Subcutaneous adipose tissue (tissue), 4 donors: ENCODE measurements around the gene DUSP28. TPM values are rescaled to one million over a fixed set of nuclear protein-coding genes. Genes with fewer than 3 reads are reported as not detected.

Experiments
- total RNA-seq, 4 donors: library from RNA; depleted of rRNA; stranded (reverse); fragments of >200 nt; gene quantifications; one replicate each; pipeline ENCODE4 v1.1.0, GENCODE V29; 2016
- TF ChIP-seq, protein P1 (sequence below): fragments of 450-650 bp; IDR thresholded peaks from one replicate; pipeline ENCODE4 v1.5.1; 2016; ENCODE audit warnings: low read depth, mild to moderate bottlenecking, control low read depth, antibody characterized with exemption, moderate library complexity

Gene DUSP28
- total RNA-seq, 4 donors from 2014 or later: 2.8 to 7.2 (median 4.8) TPM

DNA sequence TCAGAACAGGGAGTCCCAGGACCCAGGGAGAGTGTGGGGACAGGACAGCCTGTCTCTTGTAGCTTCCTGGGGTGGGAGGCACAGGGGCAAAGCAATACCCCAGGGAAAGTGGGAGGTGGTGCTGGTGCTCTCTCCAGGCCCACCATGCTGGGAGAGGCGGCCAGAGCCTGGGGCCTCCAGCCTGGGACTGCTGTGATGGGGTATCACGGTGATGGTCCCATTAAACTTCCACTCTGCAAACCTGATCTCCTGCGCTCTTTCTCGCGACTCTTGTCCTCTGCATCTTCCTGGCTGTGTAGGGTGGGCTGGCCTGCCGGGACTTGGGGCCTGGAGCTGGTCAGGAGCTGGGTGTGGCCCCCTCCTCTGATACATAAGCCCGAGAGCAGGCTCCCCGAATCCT is 18.3 kb downstream of the DUSP28 start:
- TF ChIP-seq, protein P1, sequence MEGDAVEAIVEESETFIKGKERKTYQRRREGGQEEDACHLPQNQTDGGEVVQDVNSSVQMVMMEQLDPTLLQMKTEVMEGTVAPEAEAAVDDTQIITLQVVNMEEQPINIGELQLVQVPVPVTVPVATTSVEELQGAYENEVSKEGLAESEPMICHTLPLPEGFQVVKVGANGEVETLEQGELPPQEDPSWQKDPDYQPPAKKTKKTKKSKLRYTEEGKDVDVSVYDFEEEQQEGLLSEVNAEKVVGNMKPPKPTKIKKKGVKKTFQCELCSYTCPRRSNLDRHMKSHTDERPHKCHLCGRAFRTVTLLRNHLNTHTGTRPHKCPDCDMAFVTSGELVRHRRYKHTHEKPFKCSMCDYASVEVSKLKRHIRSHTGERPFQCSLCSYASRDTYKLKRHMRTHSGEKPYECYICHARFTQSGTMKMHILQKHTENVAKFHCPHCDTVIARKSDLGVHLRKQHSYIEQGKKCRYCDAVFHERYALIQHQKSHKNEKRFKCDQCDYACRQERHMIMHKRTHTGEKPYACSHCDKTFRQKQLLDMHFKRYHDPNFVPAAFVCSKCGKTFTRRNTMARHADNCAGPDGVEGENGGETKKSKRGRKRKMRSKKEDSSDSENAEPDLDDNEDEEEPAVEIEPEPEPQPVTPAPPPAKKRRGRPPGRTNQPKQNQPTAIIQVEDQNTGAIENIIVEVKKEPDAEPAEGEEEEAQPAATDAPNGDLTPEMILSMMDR: no peak

DNA sequence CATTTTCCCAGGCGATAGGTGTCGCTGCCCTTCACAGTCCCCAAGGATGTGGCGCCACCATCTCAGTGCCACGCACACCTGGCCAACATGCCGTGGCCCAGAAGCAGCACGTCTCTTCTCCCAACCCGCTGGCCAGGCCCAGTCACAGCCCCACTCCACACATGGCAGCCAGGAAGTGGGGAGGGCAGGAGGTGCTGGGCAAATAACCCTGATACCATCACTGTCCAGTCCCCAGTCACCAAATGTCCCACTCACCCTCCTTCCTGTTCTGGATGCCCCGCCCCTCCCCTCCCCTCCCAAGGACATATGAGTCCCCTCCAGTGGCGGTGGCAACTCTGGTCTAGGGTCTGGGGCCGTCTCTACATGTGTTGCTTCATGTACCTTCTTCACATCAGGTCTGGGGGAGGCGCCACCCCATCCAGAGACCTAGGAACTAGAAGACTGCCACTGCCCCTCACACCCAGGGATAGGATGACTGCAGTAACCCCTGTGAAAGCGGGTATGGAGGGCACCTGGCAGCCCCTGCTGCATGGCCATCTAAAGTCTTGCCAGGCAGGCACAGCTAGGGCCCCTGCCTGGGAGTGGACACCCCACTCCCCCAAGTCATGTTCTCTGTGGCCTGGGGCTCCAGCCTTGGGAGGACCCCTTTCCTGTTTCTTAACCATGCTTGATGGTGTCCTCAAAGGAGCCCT is 19.1 kb downstream of the DUSP28 start:
- TF ChIP-seq, protein P1: no peak

DNA sequence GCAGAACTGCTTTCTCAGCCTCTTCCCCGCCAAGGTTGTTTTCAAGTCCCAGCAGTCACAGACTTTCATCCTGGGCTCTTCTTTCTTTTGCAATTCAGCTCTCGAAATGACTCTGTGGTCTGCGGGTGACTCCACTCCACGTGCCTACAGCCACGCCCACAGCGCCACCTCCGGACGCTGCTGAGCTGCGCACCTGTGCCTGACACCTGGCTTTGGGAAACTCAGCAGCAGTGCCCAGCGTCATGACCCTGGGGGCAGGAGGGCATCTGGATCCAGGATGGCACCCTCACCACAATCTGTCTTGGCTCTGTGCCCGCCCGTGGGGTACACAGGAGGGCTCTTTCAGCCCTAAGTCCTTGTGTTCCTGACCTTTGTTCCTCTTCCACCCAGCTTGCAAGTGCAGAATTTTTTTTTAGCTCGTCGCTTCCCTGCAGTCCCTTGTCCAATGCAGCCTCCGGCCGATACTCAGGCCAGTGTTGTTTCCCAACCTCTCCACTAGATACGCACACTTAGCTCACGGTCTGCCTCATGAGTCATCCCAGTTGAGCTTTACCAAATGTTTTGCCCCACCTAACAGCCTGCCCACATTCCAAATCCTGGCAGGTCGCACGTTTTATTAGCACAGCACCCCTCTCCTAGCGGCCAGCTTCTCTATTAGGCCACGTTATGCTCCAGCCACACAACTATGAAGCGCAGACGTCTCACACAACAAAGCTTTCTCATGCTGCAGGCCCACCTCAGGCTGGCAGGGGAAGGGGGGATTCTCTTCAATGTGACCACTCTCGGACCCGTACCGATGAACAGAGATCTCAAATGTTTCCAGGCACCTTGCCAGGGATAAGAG is 19.8 kb downstream of the DUSP28 start:
- TF ChIP-seq, protein P1: no peak

DNA sequence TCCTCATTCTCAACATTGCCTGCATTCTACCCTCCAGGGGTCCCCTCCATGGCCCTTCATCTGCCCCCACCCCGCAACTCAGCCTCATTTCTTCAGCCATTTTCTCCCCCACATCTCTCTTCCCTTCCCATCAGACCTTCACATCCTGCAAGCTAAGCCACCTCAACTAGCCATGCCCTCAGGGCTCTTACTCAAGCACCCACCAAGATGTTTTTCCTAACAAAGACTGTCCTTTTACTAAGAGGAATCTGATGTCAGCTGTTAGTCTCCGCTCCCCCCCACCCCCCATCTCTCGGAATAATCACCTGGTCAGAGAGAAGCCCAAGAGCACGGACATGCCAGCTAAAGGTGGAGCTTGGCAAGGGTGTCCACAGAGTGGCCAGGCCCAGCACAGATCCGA is 21.7 kb downstream of the DUSP28 start:
- TF ChIP-seq, protein P1: no peak

DNA sequence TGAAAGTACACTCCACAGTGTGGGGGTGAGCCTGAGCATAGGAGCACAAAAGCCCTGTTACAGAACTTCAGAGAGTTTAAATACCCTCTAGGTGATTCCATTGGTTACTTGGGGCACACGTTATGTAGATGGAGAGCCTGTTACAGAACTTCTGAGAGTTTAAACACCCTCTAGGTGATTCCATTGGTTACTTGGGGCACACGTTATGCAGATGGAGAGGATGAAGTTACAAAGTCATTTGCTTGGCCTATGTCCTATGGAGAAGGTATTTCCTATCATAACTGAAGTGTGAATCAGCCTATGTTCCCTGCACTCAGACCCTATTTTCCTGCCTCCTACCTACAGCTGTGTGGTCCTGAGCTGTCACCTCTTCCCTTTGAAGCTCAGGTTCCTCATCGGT is 22.6 kb downstream of the DUSP28 start:
- TF ChIP-seq, protein P1: no peak

DNA sequence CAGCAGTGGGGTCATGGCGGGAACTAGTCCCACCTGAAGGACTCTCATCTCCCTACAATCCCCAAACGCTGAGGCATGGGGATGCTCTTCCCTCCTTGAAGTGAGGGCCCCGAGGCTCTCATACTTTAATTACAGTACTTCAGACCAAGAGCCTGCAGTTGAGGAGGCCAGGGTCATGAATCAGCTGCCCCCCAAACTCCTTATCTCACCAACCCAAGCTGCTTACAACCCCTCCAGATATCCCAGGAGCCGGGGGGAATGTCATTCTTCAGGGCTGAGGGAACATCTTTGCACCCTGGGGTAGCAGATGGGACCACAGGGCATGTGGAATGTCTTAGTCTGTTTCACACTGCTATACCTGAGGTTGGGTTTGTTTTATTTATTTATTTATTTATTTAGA is 23.6 kb downstream of the DUSP28 start:
- TF ChIP-seq, protein P1: no peak

DNA sequence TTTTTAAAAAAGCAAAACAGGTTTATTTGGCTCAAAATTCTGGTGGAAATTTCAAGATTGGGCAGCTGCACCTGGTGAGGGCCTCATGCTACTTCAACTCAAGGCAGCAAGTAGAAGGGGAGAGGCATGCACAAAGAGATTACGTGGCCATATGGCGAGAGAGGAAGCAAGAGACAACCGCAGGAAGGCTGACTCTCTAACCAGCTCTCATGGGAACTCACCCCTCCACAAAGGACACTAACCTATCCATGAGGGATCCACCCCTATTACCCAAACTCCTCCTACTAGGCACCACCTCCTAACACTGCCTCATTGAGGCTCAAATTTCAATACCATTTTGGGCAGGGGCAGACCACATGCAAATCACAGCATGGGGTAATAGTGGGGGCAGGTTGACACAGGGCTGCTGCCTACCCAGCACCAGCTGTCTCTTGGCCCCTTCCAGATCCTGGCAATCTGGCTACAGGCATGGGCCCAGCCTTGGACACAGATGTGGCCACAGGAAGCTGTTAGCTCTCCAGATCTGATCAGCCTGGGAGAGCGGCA is 24.4 kb downstream of the DUSP28 start:
- TF ChIP-seq, protein P1: no peak
